Measurements from ENCODE around the gene MEOX2. TPM values are rescaled to one million over a fixed set of nuclear protein-coding genes. Genes with fewer than 3 reads are reported as not detected.

Gene MEOX2
- polyA plus RNA-seq, 4 donors: 2.0 to 4.5 (median 2.6) TPM

- DNase-seq (ENCODE audit: low read depth in 4 of 4, low spot score in 3 of 4): no peak
Measured at GRCh38 chr7:15620491-15621185, 65.8 kb downstream of the MEOX2 start.

DNA sequence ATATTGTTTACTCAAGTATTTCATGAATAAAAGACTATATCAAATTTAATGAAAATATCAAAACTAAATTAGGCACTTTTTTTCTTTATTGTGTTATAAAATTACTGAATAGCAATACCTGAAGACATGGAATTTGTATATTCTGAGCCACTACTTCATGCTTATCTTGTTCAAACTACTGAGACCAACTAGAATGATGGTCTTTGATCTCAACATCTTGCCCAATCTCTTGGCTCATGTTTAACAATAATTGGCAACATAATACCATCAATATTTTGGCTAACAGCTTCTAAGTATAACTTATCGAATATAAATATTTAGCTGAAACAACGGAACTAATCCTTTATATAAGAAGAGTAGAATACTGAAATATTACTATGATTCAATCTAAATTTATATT, 68.2 kb downstream of the MEOX2 start:
- no peak for DNase-seq (ENCODE audit: low read depth in 4 of 4, low spot score in 3 of 4)

DNA sequence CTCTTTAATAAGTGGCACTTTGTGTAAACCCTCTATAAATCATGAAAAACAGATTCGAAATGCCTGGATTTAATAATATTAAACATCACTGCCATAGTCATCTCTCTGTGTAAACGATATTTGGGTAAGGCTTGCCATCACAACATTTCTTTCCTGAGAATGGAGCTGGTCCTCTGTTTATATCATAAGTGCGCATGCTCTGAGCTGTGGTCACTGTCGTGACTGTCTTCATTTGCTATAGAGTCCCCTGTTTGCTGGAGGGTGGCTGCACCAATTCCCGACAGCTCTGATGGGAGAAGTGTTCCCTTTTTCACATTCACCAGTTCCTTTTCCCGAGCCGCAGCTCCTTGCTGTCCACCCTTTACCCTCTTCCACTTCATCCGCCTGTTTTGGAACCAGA, 74.3 kb downstream of the MEOX2 start:
- DNase-seq (ENCODE audit: low read depth in 4 of 4, low spot score in 3 of 4): no peak

DNA sequence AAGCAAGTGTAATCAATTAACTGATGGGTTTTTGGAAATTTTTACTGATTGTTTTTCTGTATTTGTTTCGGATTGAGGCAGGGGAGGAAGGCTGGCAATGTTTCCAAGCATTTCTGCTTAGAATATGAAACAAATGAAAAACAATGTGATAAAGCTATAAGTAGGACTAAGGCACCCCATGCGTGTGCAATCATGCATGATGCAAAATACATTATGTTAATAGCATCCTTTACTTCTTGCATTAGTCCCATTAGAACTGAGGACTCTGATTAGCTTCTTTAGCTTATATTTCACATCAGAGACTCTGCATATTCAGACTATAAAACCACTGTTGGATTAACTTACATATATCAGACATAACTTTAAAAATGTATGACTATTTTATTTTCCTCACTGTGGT, 76.0 kb downstream of the MEOX2 start:
- no peak for DNase-seq (ENCODE audit: low read depth in 4 of 4, low spot score in 3 of 4)

GRCh38 chr7:15609287-15609686, 77.2 kb downstream of the MEOX2 start:
- DNase-seq (ENCODE audit: low read depth in 4 of 4, low spot score in 3 of 4): no peak

- no peak for DNase-seq (ENCODE audit: low read depth in 4 of 4, low spot score in 3 of 4)
Measured at GRCh38 chr7:15607529-15608210, 78.8 kb downstream of the MEOX2 start.

DNA sequence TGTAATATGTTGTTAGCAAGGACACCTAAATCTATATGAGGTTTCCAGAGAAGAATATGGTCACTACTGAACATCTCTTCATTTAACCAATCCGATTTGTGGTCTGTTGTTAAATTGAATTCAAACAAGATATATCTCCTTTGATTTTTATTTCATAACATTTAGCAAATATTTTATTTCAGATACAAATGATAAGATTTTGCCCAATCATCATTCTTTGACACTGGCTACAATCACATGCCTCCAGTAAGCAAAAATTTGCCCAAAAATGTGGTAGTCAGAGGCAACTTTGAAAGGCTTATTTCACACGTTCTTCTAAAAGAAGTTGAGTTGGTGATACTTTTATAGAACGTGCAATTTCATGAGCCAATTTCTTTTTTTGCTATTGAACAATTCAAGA, 79.9 kb downstream of the MEOX2 start:
- no peak for DNase-seq (ENCODE audit: low read depth in 4 of 4, low spot score in 3 of 4)

DNA sequence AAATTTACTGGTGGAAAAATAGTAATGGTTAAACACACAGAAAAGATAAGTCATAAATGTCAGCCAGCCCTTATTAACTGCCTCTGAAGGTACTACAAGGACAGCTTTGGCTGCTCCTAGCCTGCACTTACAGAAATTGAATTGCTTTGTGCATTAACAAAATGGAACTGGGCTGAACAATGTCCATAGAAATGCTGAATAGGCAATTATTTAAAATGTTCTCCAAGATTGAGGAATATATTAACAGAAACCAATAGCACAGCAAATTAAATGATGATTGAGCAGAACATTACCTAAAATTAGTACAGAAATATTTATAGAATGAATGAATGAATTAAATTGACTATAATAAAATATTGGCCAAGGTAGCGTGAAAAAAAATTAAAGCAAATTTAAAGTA, 82.3 kb downstream of the MEOX2 start:
- DNase-seq (ENCODE audit: low read depth in 4 of 4, low spot score in 3 of 4): no peak

DNA sequence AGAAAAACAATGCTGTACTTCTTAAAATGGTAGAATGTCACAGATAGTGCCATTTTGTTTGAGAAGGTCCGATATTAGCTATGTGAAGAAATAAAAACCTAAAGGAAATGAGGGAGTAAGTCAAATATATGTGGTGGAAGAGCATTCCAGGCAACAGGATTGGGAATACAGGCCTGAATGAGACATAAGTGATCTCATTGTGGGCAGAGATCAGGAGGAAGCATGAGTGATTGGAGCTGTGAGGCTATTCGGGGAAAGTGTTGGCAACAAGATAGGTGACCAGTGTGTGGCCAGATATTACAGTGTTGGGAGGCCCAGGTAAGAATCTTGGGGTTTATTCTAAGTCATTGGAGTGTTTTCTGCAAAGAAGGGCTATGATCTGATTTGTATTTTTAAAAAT, 83.4 kb downstream of the MEOX2 start:
- no peak for DNase-seq (ENCODE audit: low read depth in 4 of 4, low spot score in 3 of 4)

GRCh38 chr7:15602236-15602635, 84.2 kb downstream of the MEOX2 start:
- no peak for DNase-seq (ENCODE audit: low read depth in 4 of 4, low spot score in 3 of 4)

- DNase-seq (ENCODE audit: low read depth in 4 of 4, low spot score in 3 of 4): no peak
Measured at GRCh38 chr7:15601175-15601574, 85.3 kb downstream of the MEOX2 start.

DNA sequence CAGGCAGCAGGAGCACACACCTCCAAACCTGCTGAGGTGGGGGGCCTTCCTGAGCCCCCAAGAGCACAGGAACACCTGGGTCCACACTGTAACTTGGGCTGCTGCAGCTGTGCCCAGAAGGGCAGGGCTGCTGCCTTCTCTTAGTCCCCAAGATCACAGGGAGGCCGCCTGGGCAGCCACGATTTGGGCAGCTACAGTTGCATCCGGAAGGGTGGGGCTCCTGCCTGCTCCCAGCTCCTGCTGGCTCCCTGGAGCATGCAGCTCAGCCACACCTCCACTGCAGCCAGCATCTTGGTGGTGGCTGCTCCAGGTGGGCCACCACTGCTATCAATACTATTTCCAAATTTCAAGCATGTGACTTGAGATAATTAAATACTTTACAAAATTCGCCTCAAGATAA, 86.2 kb downstream of the MEOX2 start:
- DNase-seq (ENCODE audit: low read depth in 4 of 4, low spot score in 3 of 4): no peak

DNA sequence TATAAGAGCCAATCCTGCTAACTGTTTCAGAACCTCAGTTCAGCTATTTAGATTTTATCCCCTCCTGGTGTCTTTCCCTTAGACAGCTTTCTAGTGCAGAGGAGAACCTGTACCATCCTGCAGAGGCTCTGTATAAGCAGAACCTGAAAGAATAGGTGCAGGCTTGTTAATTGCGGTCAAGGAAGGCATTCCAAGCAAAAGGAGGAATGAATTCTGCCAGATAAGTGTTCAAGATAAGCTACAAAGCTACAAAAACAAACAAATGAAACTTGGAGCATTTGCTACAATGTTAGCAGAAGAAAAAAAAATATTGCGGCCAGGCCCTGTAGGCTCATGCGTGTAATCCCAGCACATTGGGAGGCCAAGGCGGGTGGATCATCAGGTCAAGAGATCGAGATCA, 92.0 kb downstream of the MEOX2 start:
- no peak for DNase-seq (ENCODE audit: low read depth in 4 of 4, low spot score in 3 of 4)

DNA sequence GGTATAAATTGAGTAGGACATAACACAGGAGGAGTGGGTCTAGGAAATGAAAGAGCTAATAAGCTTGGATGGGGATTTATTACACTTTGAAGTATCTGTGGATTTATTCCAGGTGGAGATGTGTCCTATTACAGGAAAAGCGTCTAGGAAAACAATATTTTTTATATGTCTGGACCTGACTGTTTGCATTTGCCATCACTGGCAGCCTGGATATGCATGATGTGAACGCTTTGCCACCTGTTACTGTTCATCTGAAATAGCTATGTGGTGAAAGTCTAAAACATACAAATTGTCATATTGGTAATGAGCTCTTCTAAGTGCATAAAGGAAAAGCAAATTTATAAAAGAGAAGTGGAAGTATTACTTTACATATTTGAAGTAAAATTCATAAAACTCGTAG, 93.1 kb downstream of the MEOX2 start:
- no peak for DNase-seq (ENCODE audit: low read depth in 4 of 4, low spot score in 3 of 4)

- no peak for DNase-seq (ENCODE audit: low read depth in 4 of 4, low spot score in 3 of 4)
Measured at GRCh38 chr7:15586266-15586665, 100.2 kb downstream of the MEOX2 start.

DNA sequence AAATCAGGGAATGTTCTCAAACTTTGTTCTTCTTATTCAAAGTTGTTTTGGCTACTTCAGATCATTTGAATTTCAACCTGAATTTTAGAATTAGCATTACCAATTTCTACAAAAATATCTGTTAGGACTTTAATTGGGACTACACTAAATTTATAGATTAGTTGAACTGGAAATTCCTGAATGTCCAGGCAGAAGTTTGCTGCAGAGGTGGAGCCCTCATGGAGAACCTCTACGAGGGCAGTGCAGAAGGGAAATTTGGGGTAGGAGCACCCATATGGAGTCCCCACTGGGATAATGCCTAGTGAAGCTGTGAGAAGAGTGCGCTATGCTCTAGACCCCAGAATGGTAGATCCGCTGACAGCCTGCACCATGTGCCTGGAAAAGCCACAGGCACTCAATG, 101.9 kb downstream of the MEOX2 start:
- no peak for DNase-seq (ENCODE audit: low read depth in 4 of 4, low spot score in 3 of 4)

DNA sequence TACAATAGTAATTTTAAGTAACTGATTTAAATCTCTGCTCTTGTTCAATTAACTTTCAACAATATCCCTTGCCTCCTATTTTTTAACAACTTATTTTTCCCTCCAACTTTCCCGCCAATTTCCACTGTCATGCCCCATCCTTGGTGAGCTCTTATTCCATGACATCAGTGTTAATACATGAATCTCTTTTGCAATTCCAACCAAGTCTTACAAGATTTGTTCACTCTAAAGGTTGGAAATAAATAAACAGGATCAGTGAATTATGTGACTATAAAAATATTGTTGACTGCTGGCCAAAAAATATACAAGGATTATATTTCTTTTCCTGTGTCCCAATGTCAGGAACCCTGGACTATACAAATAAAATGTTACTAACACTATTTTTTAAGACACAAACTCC, 103.7 kb downstream of the MEOX2 start:
- DNase-seq (ENCODE audit: low read depth in 4 of 4, low spot score in 3 of 4): no peak

GRCh38 chr7:15581352-15581951, 105.0 kb downstream of the MEOX2 start:
- DNase-seq (ENCODE audit: low read depth in 4 of 4, low spot score in 3 of 4): no peak

DNA sequence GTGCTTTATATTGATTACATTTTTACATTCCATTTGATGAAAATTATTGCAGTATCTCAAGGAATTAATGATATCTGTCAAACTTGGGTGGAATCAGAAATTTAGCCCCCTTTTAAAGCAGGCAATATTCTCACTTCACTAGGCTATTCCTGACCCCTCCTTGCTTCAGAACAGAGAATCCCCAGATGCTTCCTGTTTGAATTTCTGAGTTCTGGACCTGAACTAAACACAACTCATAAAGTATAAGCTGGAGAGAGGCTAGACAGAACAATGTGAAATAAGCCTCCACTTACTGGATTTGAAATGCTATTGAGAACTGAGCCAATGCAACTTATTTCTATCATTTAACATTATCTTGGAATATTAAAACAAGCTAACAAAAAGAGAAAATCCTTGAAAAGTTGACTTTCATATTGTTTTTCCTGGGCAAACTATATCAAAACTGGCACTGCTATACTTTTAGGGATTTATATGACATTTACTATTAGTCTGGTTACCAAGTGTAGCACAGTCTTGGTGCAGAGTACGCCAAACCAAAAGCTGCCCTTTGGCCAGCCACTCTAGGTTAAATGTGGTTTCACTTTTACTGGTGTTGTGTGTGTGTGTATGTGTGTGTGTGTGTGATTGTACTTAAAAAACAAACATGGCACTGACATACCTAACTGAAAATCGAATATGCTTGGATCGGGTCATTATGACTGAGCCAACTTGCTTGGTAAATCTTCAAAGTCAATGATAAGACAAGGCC, 105.7 kb downstream of the MEOX2 start:
- DNase-seq (ENCODE audit: low read depth in 4 of 4, low spot score in 3 of 4): no peak

DNA sequence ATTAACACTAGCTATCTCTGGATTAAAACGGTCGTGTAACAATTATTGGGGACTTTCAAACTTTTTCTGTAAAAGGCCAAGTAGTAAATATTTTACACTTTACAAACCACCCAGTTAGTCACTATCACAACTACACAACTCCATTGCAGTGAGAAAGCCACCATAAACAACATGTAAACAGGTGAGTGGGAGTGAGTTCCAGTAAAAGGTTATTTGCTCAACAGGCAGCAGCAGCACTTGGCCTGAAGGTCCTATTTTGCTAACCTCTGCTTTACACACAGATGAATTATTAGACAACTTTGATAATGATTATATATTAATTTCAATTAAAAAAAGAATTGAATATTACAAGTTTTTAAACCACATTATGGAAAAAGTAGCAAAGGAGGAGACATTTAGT, 108.9 kb downstream of the MEOX2 start:
- DNase-seq (ENCODE audit: low read depth in 4 of 4, low spot score in 3 of 4): no peak

DNA sequence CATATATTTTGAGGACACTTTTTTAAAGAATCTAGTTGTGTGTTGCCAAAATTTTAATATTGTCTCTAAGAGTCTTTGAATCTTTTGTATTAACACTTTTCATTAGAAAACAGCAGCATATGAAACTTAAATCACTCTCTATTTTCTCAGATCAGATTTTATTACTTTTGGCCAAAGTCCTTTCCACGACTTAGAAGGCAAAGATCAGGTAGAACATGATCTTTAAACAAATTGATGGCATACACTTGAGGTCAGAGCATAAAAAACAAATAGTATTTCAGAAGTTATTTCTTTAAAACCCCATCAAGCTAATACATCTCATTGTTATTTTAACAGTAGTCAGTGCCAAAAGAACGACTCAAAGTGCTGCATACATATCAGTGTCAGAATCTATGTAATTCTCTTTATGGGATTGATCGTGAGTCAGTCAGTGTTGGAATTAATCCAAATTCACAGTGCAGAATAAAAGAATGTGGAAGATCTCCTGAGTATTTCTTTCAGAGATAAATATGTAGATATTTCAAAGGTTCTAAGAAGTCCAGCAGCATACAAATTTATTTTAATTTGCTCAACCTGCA, 115.1 kb downstream of the MEOX2 start:
- no peak for DNase-seq (ENCODE audit: low read depth in 4 of 4, low spot score in 3 of 4)

Data from right renal pelvis (tissue), 4 donors.